ENCODE results near the gene NDUFB10. TPM values are rescaled to one million over a fixed set of nuclear protein-coding genes. Genes with fewer than 3 reads are reported as not detected.
A peak's percentile ranks its signal among the peaks of the same experiment; 100 is the strongest.

The NDUFB10 gene
- total RNA-seq, 4 donors from 2014 or later = 174 to 325 (median 284) TPM

GRCh38 chr16:1984347-1985225 lies 25.2 kb downstream of the NDUFB10 start:
- no peaks in the 10 kb centered on the region for H3K9me3 ChIP-seq
- peaks cover 10 to 13% of the 10 kb centered on the region in 2 donors for H3K36me3 ChIP-seq
- H3K27ac ChIP-seq = peak overlapping the region in 2 of 3 donors; percentile 57 to 62
- intact Hi-C loops (cut with DNase I) = no loop called here
- WGBS, 2 donors = 20 to 28% methylated on average over 26 to 34 of the region's 58 CpGs
- H3K4me1 ChIP-seq = peaks cover 5 to 19% of the 10 kb centered on the region in 2 donors
- no peaks in the 10 kb centered on the region for H3K27me3 ChIP-seq
- TF ChIP-seq POLR2A (IDR thresholded peaks at IDR 0.05) (no peak), CTCF (IDR thresholded peaks at IDR 0.05) (no peak)
- peak in 1 of 2 donors; percentile 36 for DNase-seq
- peak overlapping the region; percentile 46 to 85 (median 51) for H3K4me3 ChIP-seq (replicated peaks in 1 of 3)

- TF ChIP-seq CTCF (IDR thresholded peaks at IDR 0.05) = no peak
- TF ChIP-seq POLR2A (IDR thresholded peaks at IDR 0.05) = no peak
- peaks cover 10 to 13% of the 10 kb centered on the region in 2 donors for H3K36me3 ChIP-seq
- no peak for DNase-seq
- no peak overlapping the region for H3K4me3 ChIP-seq (replicated peaks in 1 of 3)
- no peak overlapping the region for H3K27ac ChIP-seq
- H3K9me3 ChIP-seq = no peaks in the 10 kb centered on the region
- H3K4me1 ChIP-seq = peaks cover 10 to 25% of the 10 kb centered on the region in 2 donors
- intact Hi-C loops (cut with DNase I) = no loop called here
- H3K27me3 ChIP-seq = peaks cover 5% of the 10 kb centered on the region
- 98% methylated on average over 9 of the region's 14 CpGs for WGBS, 2 donors
Observed at GRCh38 chr16:1985466-1986150, 26.3 kb downstream of the NDUFB10 start.

GRCh38 chr16:1987198-1987597 lies 27.9 kb downstream of the NDUFB10 start:
- H3K36me3 ChIP-seq = peaks cover 10 to 13% of the 10 kb centered on the region in 2 donors
- WGBS, 2 donors = 83 to 88% methylated on average over 8 to 10 of the region's 10 CpGs
- H3K27me3 ChIP-seq = peaks cover 14% of the 10 kb centered on the region
- H3K4me1 ChIP-seq = peaks cover 20 to 40% of the 10 kb centered on the region in 2 donors
- no peaks in the 10 kb centered on the region for H3K9me3 ChIP-seq
- no peak overlapping the region for H3K4me3 ChIP-seq (replicated peaks in 1 of 3)
- intact Hi-C loops (cut with DNase I) = no loop called here
- no peak for DNase-seq
- H3K27ac ChIP-seq = no peak overlapping the region
- TF ChIP-seq POLR2A (IDR thresholded peaks at IDR 0.05) = no peak
- TF ChIP-seq CTCF (IDR thresholded peaks at IDR 0.05) = no peak

- TF ChIP-seq CTCF (IDR thresholded peaks at IDR 0.05) (no peak), POLR2A (IDR thresholded peaks at IDR 0.05) (no peak)
- DNase-seq = no peak
- no peak within 1 kb of the TSS for H3K27ac ChIP-seq
- H3K36me3 ChIP-seq = peaks cover 10 to 13% of the 10 kb centered on the region in 2 donors
- no peaks in the 10 kb centered on the region for H3K9me3 ChIP-seq
- 8 to 19% methylated on average over 14 to 19 of the region's 67 CpGs for WGBS, 2 donors
- intact Hi-C loops (cut with DNase I) = no loop called here
- H3K4me1 ChIP-seq = peaks cover 24 to 45% of the 10 kb centered on the region in 2 donors
- H3K4me3 ChIP-seq (replicated peaks in 1 of 3) = no peak within 1 kb of the TSS
- peaks cover 14% of the 10 kb centered on the region for H3K27me3 ChIP-seq
Observed at GRCh38 chr16:1989209-1990100, 30.1 kb downstream of the NDUFB10 start, which contains the start of gene SYNGR3. TSS of gene SYNGR3 (plus strand) at chr16:1989970. CDS start at chr16:1990103, 133 bp downstream.
